ENCODE results near the gene AIM2. TPM values are rescaled to one million over a fixed set of nuclear protein-coding genes. Genes with fewer than 3 reads are reported as not detected.

The AIM2 gene
- total RNA-seq, 4 donors from 2014 or later: 1.5 to 170 (median 6.4) TPM

DNA sequence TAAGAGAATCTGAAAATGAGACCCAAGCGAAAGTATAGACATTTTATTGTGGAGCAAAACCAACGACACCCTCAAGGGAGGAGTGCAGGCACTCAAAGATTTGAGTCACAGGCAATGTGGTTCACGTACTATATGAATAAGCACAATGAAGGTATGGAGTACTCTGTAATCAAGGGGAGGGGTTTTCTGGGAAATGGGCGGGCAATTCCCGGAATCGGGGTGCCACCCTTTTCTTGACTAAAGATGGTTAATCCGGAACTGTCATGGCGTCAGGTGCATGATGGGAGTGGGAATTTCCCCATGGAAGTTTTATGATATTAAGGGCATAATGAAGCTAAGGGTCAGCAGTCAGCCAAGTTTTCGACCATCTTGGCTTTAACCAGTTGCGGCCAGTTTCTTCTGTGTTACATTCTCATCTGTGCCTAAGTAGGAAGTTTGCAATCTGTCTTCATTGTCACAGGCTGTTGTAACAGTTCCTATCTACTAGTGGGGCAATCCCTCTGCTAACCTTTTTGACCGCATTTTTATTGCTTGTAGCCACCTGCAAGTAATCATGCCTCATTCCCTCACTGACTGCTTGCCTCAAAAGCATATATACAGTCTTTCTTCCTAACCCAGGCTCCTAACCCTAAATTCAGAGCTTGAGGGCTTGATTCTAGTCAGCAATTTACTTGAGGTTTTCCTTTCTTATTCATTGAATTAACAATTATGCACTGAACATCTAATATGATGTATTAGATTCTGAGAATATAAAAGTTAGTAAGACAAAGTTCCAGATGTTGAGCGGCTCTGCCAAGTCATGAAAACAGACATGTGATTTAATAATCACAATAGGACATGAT lies 775 bp upstream of the AIM2 start:
- TF ChIP-seq, protein P1, sequence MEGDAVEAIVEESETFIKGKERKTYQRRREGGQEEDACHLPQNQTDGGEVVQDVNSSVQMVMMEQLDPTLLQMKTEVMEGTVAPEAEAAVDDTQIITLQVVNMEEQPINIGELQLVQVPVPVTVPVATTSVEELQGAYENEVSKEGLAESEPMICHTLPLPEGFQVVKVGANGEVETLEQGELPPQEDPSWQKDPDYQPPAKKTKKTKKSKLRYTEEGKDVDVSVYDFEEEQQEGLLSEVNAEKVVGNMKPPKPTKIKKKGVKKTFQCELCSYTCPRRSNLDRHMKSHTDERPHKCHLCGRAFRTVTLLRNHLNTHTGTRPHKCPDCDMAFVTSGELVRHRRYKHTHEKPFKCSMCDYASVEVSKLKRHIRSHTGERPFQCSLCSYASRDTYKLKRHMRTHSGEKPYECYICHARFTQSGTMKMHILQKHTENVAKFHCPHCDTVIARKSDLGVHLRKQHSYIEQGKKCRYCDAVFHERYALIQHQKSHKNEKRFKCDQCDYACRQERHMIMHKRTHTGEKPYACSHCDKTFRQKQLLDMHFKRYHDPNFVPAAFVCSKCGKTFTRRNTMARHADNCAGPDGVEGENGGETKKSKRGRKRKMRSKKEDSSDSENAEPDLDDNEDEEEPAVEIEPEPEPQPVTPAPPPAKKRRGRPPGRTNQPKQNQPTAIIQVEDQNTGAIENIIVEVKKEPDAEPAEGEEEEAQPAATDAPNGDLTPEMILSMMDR (IDR thresholded peaks at IDR 0.05): peak in 1 of 6 experiments; percentile 6
- TF ChIP-seq POLR2A (IDR thresholded peaks at IDR 0.05): no peak
- Histone ChIP-seq H3K36me3 (no peaks in the 10 kb centered on the region), H3K9me3 (no peaks in the 10 kb centered on the region), H3K4me1 (no peaks in the 10 kb centered on the region), H3K27ac (peak overlapping the region; percentile 73 to 87 (median 80)), H3K27me3 (no peaks in the 10 kb centered on the region), H3K4me3 (peak overlapping the region in 2 of 4 donors; percentile 39 to 43)
- peak in 2 of 3 donors; percentile 78 to 89 for DNase-seq

DNA sequence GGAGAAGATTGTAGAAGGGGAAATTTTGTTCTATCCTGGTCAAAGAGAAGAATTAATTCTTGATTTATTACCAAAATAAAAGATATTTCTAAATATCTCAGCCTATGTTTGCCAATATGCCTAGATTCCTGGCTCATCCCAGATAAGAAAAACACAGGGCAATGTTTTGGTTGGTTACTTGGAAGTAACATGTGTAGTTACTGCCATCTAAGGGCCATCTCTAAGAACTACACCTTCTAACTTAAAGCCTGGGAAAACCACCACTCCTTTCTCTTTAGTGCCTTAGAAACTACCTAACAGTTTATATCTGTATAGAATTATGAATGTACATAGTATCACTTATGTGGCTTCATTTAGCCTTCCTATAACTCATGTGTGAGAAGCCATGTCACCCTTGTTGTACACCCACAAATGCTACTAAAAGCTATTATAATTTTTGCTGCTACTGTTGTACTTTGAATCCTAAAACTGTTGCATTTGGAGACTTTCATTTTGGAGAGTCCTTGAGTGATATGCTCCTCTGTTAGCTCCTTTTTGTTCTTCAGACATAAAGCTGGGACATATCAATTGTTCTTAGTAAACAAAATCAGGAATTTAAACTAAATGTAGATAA lies 4.5 kb downstream of the AIM2 start:
- Histone ChIP-seq H3K27ac (peak overlapping the region in 1 of 4 donors; percentile 80), H3K4me3 (no peak overlapping the region), H3K9me3 (no peaks in the 10 kb centered on the region), H3K36me3 (no peaks in the 10 kb centered on the region), H3K27me3 (no peaks in the 10 kb centered on the region), H3K4me1 (peaks cover 0 to 11% (median 0%) of the 10 kb centered on the region in 4 donors)
- TF ChIP-seq POLR2A (IDR thresholded peaks at IDR 0.05): no peak
- TF ChIP-seq, protein P1 (IDR thresholded peaks at IDR 0.05): peak; percentile 30 to 79 (median 74)
- DNase-seq: no peak

DNA sequence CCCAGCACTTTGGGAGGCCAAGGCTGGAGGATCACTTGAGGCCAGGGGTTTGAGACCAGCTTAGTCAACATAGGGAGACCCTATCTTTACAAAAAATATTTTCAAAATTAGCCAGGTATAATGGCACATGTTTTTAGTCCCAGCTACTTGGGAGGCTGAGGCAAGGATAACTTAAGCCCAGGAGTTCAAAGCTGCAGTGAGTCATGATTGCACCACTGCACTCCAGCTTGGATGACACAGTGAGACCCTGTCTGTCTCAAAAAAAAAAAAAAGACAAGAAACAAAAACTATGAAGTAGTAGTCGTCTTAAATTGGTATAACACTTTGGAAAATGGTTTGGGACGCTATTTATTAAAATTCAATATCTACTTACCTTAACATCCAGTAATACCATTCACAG lies 7.7 kb downstream of the AIM2 start:
- no peak for DNase-seq

DNA sequence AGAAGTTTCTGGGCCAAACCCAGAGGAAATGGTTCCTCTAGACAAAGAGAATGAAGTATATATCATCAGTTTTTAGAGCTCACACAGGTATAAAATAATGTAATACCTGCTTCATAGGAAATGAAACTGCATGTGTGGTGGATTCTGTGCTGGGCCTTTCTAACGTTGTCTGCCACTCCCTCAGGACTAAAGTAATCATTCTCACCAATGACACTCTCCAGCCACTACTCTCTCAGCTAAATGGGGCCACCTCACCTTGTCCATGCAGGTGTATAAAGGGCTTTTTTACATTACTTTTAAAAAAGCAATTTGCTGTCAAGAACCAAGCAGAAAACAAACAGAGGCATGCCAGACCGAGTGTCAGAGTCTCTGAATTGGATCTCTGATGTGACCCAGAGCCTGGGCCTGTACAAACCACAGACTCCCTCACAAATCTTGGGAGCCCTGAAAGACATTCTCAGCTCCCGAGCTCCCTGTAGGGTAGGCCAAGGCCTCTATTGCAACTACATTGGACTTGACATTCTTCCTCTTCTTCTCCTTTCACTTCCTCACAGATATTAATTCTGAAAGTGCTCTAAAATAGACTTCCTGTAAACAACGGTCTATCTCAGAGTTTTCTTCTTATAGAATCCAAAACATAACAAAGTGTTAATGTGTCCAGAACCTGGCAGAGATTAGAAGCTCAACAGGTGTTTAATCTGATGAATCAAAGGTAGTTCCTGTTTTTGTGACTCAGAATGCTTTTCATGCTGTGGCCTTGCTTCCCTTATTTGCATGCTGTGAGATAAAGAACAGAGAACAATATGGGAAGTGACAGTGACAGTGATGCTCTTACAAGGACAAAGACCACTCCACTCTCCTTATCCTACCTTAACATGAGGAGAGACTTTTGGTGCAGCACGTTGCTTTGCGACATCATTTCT lies 8.6 kb downstream of the AIM2 start:
- Histone ChIP-seq H3K4me3 (no peak overlapping the region), H3K4me1 (peaks cover 0 to 11% (median 0%) of the 10 kb centered on the region in 4 donors), H3K36me3 (no peaks in the 10 kb centered on the region), H3K27me3 (no peaks in the 10 kb centered on the region), H3K9me3 (no peaks in the 10 kb centered on the region), H3K27ac (peak overlapping the region; percentile 3 to 80 (median 30))
- DNase-seq: peak in 2 of 3 donors; percentile 54 to 65
- TF ChIP-seq POLR2A (IDR thresholded peaks at IDR 0.05): no peak
- TF ChIP-seq, protein P1 (IDR thresholded peaks at IDR 0.05): no peak

More for the DNA sequence above, 7.7 kb downstream of the AIM2 start:
- no peaks in the 10 kb centered on the region for H3K36me3 ChIP-seq
- H3K27ac ChIP-seq: peak overlapping the region in 3 of 4 donors; percentile 3 to 80 (median 47)
- peaks cover 0 to 11% (median 0%) of the 10 kb centered on the region in 4 donors for H3K4me1 ChIP-seq
- TF ChIP-seq POLR2A (IDR thresholded peaks at IDR 0.05): no peak
- no peak overlapping the region for H3K4me3 ChIP-seq
- H3K27me3 ChIP-seq: no peaks in the 10 kb centered on the region
- no peaks in the 10 kb centered on the region for H3K9me3 ChIP-seq

DNA sequence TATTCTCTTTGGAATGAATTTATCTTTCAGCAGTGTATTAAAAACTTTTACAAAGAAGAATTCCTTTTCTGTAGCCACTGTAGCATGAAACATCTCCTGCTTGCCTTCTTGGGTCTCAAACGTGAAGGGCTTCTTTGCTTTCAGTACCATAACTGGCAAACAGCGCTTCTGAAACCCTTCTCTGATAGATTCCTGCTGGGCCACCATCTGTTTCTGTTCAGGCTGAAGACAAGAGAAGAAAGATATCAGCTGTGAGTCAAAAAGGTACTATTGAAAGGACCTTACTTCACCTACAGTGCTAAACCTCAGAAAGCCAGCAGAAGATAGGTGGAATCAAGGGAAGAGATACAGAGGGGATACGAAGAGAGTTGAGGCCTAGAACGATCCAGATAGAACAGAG lies 10.5 kb downstream of the AIM2 start:
- no peak for TF ChIP-seq POLR2A (IDR thresholded peaks at IDR 0.05)
- TF ChIP-seq, protein P1 (IDR thresholded peaks at IDR 0.05): no peak
- Histone ChIP-seq H3K27me3 (no peaks in the 10 kb centered on the region), H3K27ac (peak overlapping the region in 1 of 4 donors; percentile 80), H3K4me3 (no peak overlapping the region), H3K4me1 (peaks cover 0 to 11% (median 0%) of the 10 kb centered on the region in 4 donors), H3K36me3 (no peaks in the 10 kb centered on the region), H3K9me3 (no peaks in the 10 kb centered on the region)
- DNase-seq: no peak

All from Peyer's patch (tissue), 4 donors.